GM18517 (cell line): ENCODE data around the gene MOB3B.

Experiments
- ATAC-seq: cut with Tn5 transposase; IDR thresholded peaks from one replicate; pipeline ENCODE4 v1.9.1; 2021; ENCODE audit warnings: mild to moderate bottlenecking, moderate library complexity; ENCODE audit not compliant: unreplicated experiment

The MOB3B gene

DNA sequence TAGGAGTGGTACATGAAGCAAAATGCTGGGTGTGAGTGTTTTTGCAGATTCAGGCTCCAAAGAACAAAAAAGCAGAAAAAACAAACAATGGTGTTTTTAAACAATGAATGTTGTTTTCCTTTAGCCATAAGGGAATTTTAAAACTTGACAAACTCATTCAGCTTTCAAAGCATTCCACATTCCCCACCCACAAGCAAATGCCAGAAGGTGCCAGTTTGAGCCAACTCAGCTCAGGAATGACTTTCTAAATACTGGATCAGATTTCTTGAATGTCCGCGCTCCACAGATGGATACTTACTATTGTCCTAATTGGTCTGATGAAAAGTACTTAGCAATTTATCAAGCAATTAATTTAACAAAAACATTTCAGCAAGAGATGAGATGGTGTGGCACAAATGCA is 12.9 kb upstream of the MOB3B start:
- no peak for ATAC-seq

DNA sequence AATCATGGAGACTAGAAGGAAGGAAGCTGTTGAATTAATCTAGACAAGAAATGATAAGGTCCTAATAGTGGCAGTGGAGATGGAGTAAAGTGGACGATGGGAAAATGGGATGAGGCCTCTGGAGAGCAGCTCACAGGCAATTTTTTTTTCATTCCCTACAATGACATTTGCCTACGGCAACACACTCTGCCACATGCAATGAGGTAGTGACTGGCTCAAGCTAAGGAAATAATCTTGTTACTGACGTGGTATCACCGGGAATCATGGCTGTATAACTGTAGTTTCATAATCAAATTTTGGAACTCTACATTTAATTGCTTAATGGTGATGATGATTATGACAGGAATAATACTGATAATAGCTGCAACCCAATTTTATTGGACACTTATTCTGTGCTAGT is 12.1 kb upstream of the MOB3B start:
- no peak for ATAC-seq

DNA sequence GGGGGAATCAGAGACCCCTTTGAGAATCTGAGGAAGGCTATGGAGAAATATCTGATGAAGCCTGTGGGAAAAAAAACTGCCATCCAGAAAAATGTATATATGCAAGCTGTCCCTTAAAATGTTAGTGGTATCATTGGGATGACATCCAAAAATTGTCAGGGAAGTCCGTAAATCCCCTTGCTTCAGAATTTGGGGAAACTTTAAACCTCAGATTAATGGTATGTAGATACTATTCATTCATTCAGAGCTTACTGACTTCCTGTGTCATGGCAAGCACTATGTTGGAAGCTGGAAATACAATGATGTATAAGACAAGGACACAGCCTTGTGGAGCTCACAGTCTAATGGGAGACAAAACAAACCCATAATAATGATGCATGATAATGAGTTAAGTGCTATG is 10.9 kb upstream of the MOB3B start:
- no peak for ATAC-seq

DNA sequence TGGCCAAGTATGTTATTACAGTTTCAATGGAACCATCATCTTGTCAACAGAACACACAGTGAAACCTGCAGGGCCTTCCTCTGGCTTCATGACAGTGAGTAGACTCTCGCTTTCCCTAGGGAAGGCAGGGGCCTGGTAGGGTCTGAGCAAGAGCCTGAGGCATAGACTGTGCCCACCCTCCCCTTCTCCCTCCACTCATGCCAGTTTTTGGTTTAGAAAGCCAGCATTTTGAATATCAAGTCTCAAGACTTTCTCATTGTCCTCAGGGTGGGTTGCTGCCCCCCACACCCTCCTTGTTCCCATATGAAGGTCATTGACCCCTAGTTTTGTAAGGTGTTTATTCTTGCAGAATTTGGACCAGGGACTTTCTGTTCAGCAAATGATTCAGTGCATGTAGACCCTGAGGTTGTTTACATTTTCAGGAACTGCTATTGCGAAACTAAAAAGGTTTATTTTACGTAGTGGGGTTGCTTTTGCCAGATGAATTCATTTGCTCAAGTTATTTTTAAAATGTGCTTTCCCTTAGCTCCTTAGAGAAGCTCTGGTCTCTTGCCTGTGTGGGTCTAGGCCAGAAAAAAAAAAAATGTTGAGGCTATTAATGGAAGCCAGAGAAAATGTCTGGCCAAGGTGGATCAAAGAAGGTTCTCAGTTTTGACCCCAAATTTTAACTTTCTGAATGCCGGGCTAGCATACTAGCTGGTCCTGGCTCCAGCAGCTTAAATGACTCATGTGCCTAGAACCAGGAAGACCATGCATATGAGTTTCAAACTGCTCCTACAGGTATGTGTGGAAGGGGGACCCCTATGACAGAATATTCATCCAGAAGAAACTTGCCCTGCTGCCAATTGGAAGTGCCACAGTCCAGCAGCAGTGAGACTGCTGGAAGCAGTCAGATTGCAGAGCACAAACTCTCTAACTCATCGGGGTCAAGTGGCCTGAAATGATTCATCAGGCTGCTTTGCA is 10.1 kb upstream of the MOB3B start:
- ATAC-seq, result no peak

DNA sequence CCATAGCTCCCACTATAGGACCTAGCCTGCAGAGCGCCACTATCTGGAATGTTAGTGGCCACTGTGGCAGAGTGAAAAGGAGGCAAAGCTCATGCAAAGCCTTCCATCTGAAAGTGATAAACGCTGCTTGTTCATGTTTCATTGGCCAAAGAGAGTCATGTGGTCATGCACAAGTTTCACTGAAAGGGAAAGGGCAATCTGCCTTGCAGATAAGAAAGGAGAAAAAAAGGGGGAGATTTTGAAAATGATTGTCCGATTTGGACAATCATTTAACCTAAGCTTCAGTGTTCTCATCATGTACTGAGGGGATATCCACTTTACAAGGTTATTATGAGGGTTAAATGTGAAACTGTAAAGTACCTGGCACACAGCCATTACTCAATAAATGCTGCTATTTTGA is 9.0 kb upstream of the MOB3B start:
- ATAC-seq, result no peak

DNA sequence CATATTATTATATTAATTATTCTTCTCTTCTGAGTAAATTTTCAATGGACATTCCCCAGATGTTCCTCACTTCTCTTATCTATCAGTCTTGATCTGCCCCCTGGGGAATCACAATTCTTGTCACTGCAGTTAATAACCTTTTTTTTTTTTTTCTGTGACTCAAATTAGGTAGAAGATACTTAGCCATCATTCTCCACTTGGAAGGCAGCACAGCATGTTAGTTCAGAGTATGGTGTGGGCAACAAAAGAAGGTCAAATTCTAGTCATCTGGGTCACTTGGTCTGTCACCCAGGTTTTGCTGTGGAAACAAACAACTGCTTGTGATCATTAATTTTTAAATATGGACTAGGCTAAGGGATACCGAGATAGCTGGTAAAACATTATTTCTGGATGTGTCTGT is 8.1 kb upstream of the MOB3B start:
- ATAC-seq, result no peak

DNA sequence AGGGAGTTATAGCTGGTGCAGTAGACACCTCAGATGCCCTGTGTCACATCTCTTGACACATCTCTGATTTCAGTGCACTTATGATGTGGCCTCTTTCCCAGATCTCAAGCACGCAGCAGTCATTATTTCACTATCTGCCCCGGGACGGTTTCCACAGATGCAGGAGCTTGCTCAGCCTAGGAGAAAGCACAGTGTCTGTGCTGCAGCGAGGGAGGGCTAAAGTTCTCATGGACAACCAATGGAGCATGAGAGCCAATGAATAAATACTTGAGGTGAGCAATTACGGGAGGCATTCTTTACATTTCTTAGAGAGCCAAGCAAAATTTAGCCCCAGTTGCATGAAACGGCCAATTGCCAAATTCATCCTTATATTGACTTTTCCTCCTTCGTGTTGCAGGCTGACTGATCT is 7.4 kb upstream of the MOB3B start:
- no peak for ATAC-seq

DNA sequence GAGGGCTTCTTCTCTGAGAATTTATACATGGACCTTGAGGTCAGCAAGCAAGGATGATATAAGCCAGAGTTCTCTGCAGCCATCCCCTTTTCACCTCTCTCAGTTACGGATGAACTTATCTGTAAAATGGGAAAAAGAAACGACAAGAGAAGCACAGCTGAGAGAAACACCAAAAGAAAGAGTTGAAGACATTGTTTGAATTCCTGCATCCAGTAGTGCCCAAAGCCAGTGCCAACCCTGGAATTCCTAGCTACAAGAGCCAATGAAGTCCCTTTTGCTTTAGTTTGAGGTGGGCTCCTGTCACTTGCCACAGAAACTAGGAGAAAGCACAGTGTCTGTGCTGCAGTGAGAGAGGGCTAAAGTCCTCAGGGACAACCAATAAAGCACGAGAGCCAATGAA is 6.6 kb upstream of the MOB3B start:
- no peak for ATAC-seq

DNA sequence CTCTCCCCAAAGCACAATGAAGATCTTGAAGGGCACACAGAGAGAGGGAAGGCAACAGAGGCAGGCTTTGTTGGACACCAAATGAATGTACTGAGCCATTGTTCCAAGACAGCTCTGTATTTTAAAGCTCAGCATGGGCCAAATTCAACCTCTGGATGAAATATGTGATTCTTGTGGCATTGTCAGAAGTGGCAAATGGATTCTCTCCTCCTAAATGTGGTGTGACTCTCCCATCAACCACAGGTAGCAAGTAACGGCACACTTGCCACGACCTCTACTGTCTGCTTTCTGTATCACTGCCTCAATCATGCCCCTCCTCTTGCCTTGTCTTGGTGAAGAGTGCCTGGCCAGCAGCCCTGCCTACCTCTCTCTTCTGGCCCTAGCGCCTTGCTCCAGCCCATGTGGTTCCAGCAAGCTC is 6.1 kb upstream of the MOB3B start:
- peak; percentile 45 for ATAC-seq

DNA sequence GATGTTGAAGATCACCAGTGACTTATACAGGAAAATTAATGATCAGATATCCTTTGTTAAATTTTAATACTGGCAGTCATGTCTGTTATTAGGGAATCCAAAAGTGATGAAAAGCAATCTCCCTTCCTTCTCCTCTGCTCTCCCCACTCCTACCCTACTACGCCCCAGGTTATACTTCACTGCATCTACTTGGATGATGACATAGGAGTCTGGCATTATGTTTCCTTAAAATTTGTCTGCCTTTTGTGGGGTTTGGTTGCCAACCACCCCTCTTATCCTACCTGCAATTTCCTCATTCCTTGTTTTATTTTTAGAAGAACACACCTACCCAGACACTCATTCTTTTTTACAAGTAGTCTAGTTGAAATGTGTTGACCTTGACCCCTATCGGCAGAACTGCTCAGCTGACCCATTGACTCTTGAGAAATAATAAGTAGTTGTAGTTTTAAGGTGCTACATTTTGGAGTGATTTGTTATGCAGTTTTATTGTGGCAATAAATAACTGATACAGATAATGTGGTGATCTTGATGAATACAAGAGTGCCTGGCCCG is 5.1 kb upstream of the MOB3B start:
- ATAC-seq, result no peak

DNA sequence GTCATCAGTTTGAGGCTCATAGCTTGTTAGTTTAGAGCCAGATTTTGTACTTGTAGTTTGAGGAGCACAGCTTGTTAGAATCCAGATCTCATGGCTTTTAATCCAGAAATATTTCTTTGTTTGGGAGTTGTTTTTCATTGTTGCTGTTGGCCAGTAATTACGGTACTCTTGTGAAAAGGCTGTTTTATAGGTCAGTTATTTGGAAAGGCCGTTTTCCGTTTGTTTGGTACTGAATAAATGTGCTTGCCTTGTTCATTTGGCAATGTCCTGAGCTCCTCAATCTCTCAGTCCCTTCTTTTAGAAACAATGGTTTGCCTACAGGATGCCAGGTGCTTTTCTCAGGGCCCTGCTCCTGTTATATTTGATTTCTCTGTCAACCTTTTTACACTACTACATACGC is 4.5 kb upstream of the MOB3B start:
- no peak for ATAC-seq

DNA sequence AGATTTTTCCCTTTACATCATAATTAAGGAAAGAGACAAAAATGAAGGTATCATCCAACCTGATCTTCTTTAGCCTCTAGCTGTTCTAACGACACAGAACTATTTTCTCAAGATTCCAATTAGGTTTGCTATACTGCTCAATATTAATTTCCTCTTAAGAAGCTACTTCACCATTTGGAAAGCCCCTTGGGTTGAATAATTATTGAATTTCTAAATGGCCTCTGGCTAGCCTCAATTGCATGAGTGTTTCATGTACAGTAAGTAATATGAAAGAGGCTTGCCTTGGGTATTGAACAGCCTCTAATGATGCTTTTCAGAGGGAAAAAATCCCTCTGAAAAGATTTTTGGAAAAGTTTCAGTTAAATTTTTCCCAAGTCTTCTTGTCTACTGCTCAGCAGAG is 3.7 kb upstream of the MOB3B start:
- ATAC-seq, result no peak

DNA sequence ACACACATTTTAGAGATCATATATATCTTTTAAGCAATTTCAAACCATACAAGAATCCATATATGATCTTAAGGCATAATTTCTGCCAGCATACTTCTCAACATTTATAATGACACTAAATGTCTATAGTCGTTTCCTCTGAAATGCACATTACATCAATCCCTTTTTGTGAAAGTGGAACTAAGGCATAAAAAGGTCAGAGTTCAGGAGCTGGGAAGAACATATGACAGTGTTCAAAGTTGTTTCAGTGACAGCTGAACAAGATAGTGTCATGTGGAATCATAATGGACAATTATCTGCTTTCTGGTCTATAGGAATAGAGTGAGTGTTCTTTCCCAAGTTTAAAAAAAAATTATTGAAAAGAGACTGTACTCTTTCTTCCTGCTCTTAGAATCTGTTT is 2.4 kb upstream of the MOB3B start:
- ATAC-seq, result no peak

DNA sequence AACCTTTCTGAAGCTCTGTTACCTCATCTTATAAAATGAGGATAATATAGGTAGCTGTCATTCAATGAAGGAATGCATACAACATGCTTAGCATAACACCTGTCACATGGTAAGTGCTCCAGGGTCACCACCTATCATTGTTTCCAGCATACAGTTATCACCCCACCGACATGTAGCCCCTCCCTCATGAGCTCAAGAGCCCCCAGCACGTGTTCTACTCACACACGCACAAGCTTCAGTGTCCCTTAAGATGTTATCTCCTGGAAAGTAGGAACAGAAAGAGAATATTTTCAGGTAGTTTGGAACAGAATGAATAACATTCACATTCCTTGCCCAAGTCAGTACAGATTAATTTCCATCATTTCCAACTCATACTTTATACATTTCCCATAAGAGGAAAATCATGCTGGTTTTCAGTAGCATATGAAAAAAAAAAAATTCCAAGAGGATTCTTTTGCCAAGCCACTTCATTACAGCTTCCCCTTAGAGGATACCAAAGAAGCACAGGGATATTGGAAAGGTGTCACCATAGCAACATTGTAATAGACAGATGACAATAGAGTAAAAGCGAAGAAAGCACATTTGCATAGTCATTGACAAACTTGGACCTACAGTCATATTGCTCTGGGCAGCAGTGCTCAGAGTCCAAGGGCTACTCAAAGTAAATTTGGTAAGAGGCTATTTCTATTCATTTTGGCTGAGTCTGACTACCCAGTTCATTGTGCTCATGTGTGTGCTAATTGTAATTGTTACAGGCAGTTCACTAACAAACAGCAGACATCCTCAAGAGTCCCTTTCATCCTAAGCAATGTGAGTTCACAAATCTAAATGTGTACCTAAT is 1.5 kb upstream of the MOB3B start:
- ATAC-seq, result no peak

DNA sequence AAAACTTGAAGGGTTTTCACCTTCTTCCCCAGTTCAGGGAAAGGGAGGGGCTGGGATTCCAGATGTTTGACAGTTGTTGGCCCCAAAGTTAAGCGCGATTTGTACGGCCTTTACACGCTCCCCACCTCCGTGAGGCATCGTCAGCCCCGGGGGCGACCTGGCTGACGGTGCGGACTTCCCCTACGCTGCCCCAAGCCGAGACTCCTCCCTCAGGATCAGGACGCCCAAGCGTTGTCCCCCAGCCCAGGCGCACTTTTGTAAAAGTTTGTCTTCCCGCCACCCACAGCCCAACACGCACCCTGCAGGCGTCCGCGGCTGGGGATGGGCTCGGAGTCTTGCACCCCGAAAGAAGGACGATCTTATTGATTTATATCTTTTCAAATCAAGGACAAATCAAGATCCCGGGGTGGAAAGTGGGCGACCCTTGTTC is 713 bp downstream of the MOB3B start:
- peak; percentile 23 for ATAC-seq

DNA sequence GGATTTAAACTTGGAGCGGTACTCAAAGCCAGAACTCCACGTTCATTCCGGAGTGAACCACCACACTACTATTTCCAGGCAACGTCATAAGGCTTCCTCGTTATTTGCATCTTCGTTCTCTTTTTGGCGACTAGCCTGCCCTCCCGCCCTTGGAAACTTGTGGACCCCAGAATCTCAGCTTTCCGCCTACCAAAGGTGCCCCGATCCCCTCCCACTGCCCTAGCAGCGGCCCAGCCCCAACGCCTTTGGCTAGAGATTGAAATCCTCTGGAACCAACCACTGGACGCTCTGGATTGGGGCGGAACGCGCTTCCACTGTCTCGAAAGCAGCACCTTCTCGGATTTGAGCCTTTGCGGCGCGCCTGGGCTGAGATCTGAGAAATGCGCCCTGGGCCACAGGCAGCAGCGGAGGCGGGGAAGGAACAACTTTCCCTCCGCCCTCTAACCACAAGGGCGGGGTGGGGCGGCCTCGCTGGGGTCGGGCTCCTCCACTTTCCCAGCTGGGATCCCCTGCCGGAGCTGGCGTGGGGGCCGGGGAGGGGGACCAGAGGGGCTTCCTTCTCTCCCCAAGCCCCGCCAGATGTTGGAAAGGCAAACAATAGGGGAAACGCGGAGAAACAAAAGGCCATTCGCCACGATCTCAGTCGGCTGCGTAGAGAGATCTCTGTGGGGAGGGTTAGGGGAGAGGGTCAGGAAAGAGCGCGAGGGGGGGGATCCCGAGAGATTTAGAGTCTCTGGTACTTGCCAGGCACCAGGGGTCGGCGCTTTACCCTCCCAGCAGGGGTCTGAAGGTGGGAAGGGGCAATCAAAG is 1.3 kb downstream of the MOB3B start:
- ATAC-seq, result peak; percentile 54

DNA sequence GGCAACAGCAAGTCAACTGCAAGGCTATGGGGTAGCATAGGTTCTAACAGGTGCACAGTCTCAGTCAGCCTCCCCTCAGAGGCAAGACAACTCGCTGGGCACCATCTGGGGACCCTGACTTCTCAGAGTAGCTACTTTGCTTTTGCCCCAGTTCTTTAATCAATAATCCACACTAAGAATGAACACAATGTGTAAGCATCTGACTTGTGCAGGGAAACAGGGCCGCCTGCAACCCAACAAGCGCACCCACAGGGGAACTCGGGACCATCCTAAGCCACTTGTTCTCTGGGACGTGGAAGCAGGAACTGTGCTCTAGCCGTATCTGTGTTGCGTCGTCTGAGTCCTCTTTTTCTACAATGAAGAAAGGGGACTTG is 1.9 kb downstream of the MOB3B start:
- no peak for ATAC-seq

DNA sequence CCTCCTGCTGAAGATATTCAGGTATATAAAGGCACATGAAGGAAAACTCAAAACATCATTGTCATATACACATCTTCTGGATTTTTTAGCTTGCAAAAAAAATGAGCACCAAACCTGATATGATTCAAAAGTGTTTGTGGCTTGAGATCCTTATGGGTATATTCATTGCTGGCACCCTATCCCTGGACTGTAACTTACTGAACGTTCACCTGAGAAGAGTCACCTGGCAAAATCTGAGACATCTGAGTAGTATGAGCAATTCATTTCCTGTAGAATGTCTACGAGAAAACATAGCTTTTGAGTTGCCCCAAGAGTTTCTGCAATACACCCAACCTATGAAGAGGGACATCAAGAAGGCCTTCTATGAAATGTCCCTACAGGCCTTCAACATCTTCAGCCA is 5.4 kb downstream of the MOB3B start, which contains the start of gene IFNK:
Gene IFNK, plus strand, starts transcription at position 55 of the 400 bp plus-strand sequence. Its CDS starts 47 bp downstream, at position 102.
- ATAC-seq, result no peak

DNA sequence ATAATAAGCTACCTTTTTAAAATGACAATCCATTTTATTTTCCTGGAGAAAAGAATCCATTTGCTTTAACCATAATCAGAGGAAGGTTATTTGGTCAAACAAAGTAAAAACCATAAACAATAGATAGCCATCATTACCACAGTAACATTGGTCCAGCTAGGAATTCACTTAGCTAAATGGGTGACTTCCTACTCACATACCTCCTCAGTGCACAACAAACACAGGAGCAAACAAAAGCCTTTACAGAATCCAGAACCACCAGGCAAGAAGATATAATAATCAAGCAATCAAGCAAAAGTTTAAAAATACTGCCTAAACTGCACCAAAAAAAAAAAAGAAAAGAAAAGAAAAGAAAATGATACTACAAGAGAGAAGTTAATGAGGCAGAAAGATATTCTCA is 6.5 kb downstream of the MOB3B start:
- no peak for ATAC-seq

DNA sequence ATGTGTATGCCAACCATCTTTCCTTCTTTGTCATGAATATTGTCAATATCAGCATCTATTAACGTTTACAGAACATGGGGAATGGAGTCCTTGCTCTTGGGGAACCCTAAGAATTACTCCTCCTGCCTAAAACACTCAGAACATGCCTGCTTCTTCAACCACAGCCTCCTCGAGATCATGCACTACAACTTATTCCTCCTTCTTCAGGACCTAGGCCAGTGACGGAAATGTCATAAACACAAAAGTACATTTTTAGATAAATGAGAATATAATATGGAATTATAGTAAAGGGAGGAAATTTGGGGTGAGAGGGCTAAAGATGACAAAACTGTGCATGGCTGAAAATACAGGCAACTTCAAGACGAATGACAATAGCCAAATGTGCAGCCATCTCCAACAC is 8.6 kb downstream of the MOB3B start:
- ATAC-seq, result no peak
